Astrocyte (in vitro differentiated cells and primary cell): Measurements from ENCODE around the gene TENM3. TPM values are rescaled to one million over a fixed set of nuclear protein-coding genes. Genes with fewer than 3 reads are reported as not detected.

Source experiments
- DNase-seq: peaks from one replicate; pipeline ENCODE4 v3.0.0-alpha.2; 2010; ENCODE audit warnings: low read depth
- FAIRE-seq: peaks from 2 replicates; lab custom pipeline; 2011; peaks lifted over from hg19 to GRCh38; lab: Jason Lieb, UNC
- H2AFZ ChIP-seq: 2 replicates; pipeline ENCODE4 v1.6.0; 2012; ENCODE audit warnings: low read depth, low read length, inconsistent platforms
- H3K27ac ChIP-seq: 2 replicates; pipeline ENCODE4 v1.5.1; 2011; ENCODE audit warnings: low read depth, low read length, inconsistent platforms
- H3K27me3 ChIP-seq: 2 replicates; pipeline ENCODE4 v1.6.0; 2011; ENCODE audit warnings: low read length, inconsistent platforms; ENCODE audit not compliant: insufficient read depth
- H3K36me3 ChIP-seq: 2 replicates; pipeline ENCODE4 v1.5.1; 2011; ENCODE audit warnings: low read length, inconsistent platforms; ENCODE audit not compliant: insufficient read depth
- H3K4me1 ChIP-seq: 2 replicates; pipeline ENCODE4 v1.5.1; 2011; ENCODE audit warnings: low read length, inconsistent platforms; ENCODE audit not compliant: insufficient read depth
- H3K4me2 ChIP-seq: 2 replicates; pipeline ENCODE4 v1.6.0; 2012; ENCODE audit warnings: low read length, inconsistent platforms
- H3K4me3 ChIP-seq: 2 replicates; pipeline ENCODE4 v1.5.1; 2011; ENCODE audit warnings: low read depth, mild to moderate bottlenecking, low read length, inconsistent platforms; ENCODE audit not compliant: insufficient read depth
- H3K79me2 ChIP-seq: 2 replicates; pipeline ENCODE4 v1.6.0; 2012; ENCODE audit warnings: mild to moderate bottlenecking, low read length, inconsistent platforms; ENCODE audit not compliant: insufficient read depth
- H3K9ac ChIP-seq: 2 replicates; pipeline ENCODE4 v1.6.0; 2012; ENCODE audit warnings: mild to moderate bottlenecking, low read length, inconsistent platforms
- H3K9me3 ChIP-seq: 2 replicates; pipeline ENCODE4 v1.5.1; 2012; ENCODE audit warnings: low read depth, mild to moderate bottlenecking, low read length, inconsistent platforms; ENCODE audit not compliant: insufficient read depth
- H4K20me1 ChIP-seq: 2 replicates; pipeline ENCODE4 v1.6.0; 2012; ENCODE audit warnings: low read length, inconsistent platforms; ENCODE audit not compliant: insufficient read depth
- H3K27ac Mint-ChIP-seq: one replicate; pipeline ENCODE4 v1.8.0; 2021; ENCODE audit warnings: mild to moderate bottlenecking, mixed read lengths; ENCODE audit not compliant: unreplicated experiment
- H3K27me3 Mint-ChIP-seq: one replicate; pipeline ENCODE4 v1.8.0; 2021; ENCODE audit warnings: low read depth, mixed read lengths; ENCODE audit not compliant: unreplicated experiment
- H3K36me3 Mint-ChIP-seq: one replicate; pipeline ENCODE4 v1.8.0; 2021; ENCODE audit warnings: low read depth, mixed read lengths; ENCODE audit not compliant: unreplicated experiment
- H3K4me1 Mint-ChIP-seq: one replicate; pipeline ENCODE4 v1.8.0; 2021; ENCODE audit warnings: low read depth, mixed read lengths; ENCODE audit not compliant: unreplicated experiment
- H3K4me3 Mint-ChIP-seq: one replicate; pipeline ENCODE4 v1.8.0; 2021; ENCODE audit warnings: mild to moderate bottlenecking, moderate library complexity, mixed read lengths; ENCODE audit not compliant: unreplicated experiment
- H3K9me3 Mint-ChIP-seq: one replicate; pipeline ENCODE4 v1.8.0; 2021; ENCODE audit warnings: mild to moderate bottlenecking, mixed read lengths; ENCODE audit not compliant: unreplicated experiment
- EZH2 ChIP-seq: IDR thresholded peaks from 2 replicates; pipeline ENCODE4 v1.6.1; 2012; ENCODE audit warnings: mild to moderate bottlenecking, low read length, inconsistent platforms; ENCODE audit not compliant: insufficient read depth
- total RNA-seq: library from RNA; stranded (reverse); gene quantifications from 2 replicates; pipeline ENCODE4 v1.2.1, GENCODE V29; 2021
- TF ChIP-seq, protein P1 (sequence below): IDR thresholded peaks from 2 replicates; pipeline ENCODE4 v1.5.1; 2011; ENCODE audit warnings: low read depth, mild to moderate bottlenecking, inconsistent platforms, low read length, moderate library complexity; ENCODE audit not compliant: insufficient read depth

TENM3 gene
- total RNA-seq, 1 donor from 2014 or later: 127 TPM

DNA sequence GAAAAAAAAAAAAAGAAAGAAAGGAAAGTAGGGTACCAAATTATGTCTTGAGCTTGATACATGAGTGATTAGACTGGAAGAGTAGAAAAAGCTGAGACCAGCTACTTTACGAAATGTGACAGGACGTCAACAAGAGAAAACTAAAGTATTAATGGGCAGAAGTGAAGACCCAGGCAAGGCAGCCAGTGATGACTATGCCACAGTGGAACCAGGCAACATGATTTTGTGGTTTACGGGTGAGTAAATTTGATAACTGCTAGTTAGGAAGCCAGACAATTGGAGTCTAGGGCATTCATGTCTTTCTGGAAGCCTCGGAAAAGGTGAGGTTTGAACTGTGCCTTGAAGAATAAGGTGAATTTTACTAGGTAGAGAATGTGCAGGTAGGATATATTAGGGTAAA is 326.4 kb downstream of the TENM3 start:
- no peak overlapping the region for H3K4me3 Mint-ChIP-seq
- Histone ChIP-seq H3K4me3 (no peak overlapping the region), H4K20me1 (peaks cover 2% of the 10 kb centered on the region), H2AFZ (no peak overlapping the region), H3K9me3 (no peaks in the 10 kb centered on the region), H3K36me3 (peaks cover 2% of the 10 kb centered on the region), H3K9ac (no peak overlapping the region), H3K79me2 (no peaks in the 10 kb centered on the region), H3K4me2 (no peak overlapping the region), H3K27ac (no peak overlapping the region), H3K4me1 (no peaks in the 10 kb centered on the region), H3K27me3 (no peaks in the 10 kb centered on the region)
- no peaks in the 10 kb centered on the region for H3K9me3 Mint-ChIP-seq
- DNase-seq: peak; percentile 32
- peaks cover 4% of the 10 kb centered on the region for H3K4me1 Mint-ChIP-seq
- H3K27me3 Mint-ChIP-seq: no peaks in the 10 kb centered on the region
- FAIRE-seq: no peak
- TF ChIP-seq, protein P1, sequence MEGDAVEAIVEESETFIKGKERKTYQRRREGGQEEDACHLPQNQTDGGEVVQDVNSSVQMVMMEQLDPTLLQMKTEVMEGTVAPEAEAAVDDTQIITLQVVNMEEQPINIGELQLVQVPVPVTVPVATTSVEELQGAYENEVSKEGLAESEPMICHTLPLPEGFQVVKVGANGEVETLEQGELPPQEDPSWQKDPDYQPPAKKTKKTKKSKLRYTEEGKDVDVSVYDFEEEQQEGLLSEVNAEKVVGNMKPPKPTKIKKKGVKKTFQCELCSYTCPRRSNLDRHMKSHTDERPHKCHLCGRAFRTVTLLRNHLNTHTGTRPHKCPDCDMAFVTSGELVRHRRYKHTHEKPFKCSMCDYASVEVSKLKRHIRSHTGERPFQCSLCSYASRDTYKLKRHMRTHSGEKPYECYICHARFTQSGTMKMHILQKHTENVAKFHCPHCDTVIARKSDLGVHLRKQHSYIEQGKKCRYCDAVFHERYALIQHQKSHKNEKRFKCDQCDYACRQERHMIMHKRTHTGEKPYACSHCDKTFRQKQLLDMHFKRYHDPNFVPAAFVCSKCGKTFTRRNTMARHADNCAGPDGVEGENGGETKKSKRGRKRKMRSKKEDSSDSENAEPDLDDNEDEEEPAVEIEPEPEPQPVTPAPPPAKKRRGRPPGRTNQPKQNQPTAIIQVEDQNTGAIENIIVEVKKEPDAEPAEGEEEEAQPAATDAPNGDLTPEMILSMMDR: no peak
- no peak for TF ChIP-seq EZH2
- H3K36me3 Mint-ChIP-seq: peaks cover 6% of the 10 kb centered on the region
- H3K27ac Mint-ChIP-seq: no peak overlapping the region

DNA sequence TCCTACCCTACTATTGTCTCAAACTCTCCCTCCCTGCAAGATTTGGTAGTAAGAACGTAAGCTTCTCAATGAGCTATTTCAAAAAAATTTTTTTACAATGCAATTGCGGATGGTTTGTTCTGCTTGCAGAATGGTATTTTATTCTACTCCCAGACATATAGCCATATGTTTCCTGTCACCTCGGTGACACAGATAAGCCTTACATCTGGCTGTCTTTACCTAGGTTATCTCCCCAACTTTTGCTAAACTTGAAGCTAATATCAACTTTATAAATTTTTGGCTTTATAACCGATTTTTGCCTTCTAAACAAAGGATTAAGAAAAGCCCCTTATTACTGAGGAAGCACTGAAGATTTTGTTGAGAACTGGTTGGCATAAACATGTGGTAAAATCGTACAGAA is 331.5 kb downstream of the TENM3 start:
- H3K4me1 Mint-ChIP-seq: peaks cover 15% of the 10 kb centered on the region
- H3K4me3 Mint-ChIP-seq: no peak overlapping the region
- H3K4me1 ChIP-seq: peaks cover 18% of the 10 kb centered on the region
- H3K27ac ChIP-seq: no peak overlapping the region
- DNase-seq (no peak), FAIRE-seq (no peak)
- no peaks in the 10 kb centered on the region for H3K9me3 ChIP-seq
- H3K79me2 ChIP-seq: no peaks in the 10 kb centered on the region
- no peak for TF ChIP-seq EZH2
- TF ChIP-seq, protein P1: no peak
- no peak overlapping the region for H3K9ac ChIP-seq
- no peaks in the 10 kb centered on the region for H3K36me3 Mint-ChIP-seq
- H3K27ac Mint-ChIP-seq: no peak overlapping the region
- no peaks in the 10 kb centered on the region for H3K36me3 ChIP-seq
- no peaks in the 10 kb centered on the region for H3K9me3 Mint-ChIP-seq
- no peak overlapping the region for H3K4me3 ChIP-seq
- peak overlapping the region; percentile 41 for H3K4me2 ChIP-seq
- no peak overlapping the region for H2AFZ ChIP-seq
- no peaks in the 10 kb centered on the region for H4K20me1 ChIP-seq
- no peaks in the 10 kb centered on the region for H3K27me3 ChIP-seq
- no peaks in the 10 kb centered on the region for H3K27me3 Mint-ChIP-seq

DNA sequence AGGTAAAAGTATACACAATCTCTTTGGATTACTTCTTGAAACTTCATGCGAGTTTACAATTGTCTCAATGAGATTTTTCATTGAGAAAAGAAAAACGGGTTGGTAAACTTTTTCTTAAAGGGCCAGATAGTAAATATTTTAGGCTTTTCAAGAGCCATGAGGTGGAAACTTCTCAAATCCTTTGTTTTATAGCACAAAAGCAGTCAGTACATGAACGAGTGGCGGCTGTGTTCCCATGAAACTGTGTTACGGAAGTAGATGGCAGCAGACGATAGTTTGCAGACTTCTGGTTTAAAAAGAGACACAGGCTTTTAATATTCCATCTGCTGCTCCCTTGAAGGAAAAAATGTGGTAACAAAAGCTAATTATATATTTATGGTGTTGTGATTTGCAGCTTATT is 332.0 kb downstream of the TENM3 start:
- H3K4me3 Mint-ChIP-seq: no peak overlapping the region
- no peak overlapping the region for H3K27ac Mint-ChIP-seq

More for the DNA sequence above, 332.0 kb downstream of the TENM3 start:
- Histone ChIP-seq H3K4me1 (peaks cover 18% of the 10 kb centered on the region), H2AFZ (no peak overlapping the region), H4K20me1 (no peaks in the 10 kb centered on the region), H3K4me3 (no peak overlapping the region), H3K9me3 (no peaks in the 10 kb centered on the region), H3K9ac (no peak overlapping the region), H3K79me2 (no peaks in the 10 kb centered on the region), H3K27ac (no peak overlapping the region), H3K27me3 (no peaks in the 10 kb centered on the region), H3K36me3 (no peaks in the 10 kb centered on the region), H3K4me2 (peak overlapping the region; percentile 41)
- no peak for TF ChIP-seq EZH2
- TF ChIP-seq, protein P1: no peak
- H3K9me3 Mint-ChIP-seq: no peaks in the 10 kb centered on the region
- DNase-seq (no peak), FAIRE-seq (no peak)
- H3K4me1 Mint-ChIP-seq: peaks cover 15% of the 10 kb centered on the region
- H3K36me3 Mint-ChIP-seq: no peaks in the 10 kb centered on the region
- no peaks in the 10 kb centered on the region for H3K27me3 Mint-ChIP-seq
